ENCODE data around the gene NPAS2.

GRCh38 chr2:100796499-100797100, 23.3 kb upstream of the NPAS2 start:
- no peak for TF ChIP-seq CTCF (optimal IDR thresholded peaks at IDR 0.05 in 1 of 3, IDR thresholded peaks at IDR 0.05 in 1 of 3, conservative IDR thresholded peaks at IDR 0.05 in 1 of 3; ENCODE audit: extremely low read depth in 1 of 3, insufficient read depth in 2 of 3, low read length in 3 of 3)
- TF ChIP-seq EZH2 (IDR thresholded peaks at IDR 0.05; ENCODE audit: low read length) = no peak

All from keratinocyte (primary cell).